Measurements from ENCODE around the gene CFL1. TPM values are rescaled to one million over a fixed set of nuclear protein-coding genes. Genes with fewer than 3 reads are reported as not detected.
"Not testable (repeated sequence)": the region's sequence is repeated elsewhere in the genome, so short reads cannot be mapped to it uniquely, and the experiment has no call there.

CFL1 gene
- total and polyA plus RNA-seq, 12 donors = 159 to 962 (median 320) TPM

- Histone ChIP-seq H3K36me3 (peaks cover 0 to 6% (median 0%) of the 10 kb centered on the region in 9 donors), H3K9me3 (no peaks in the 10 kb centered on the region), H3K27ac (peak overlapping the region; percentile 91 to 100 (median 98)), H3K4me3 (peak overlapping the region in 9 of 10 donors; percentile 66 to 98 (median 89)), H3K4me1 (peaks cover 17 to 61% (median 55%) of the 10 kb centered on the region in 9 donors), H3K27me3 (no peaks in the 10 kb centered on the region)
- ATAC-seq (no peak), DNase-seq (peak in 1 of 2 donors; percentile 18)
- intact Hi-C loops (cut with DNase I) = no loop called here
- WGBS, 2 donors = 66 to 69% methylated on average over 10 of the region's 10 CpGs
- no peak for TF ChIP-seq CTCF (IDR thresholded peaks at IDR 0.05)
These were observed 34.8 kb upstream of the CFL1 start for GRCh38 chr11:65892661-65893317.

GRCh38 chr11:65892137-65892540, 34.2 kb upstream of the CFL1 start:
- WGBS, 2 donors = 48 to 57% methylated on average over 5 of the region's 5 CpGs
- Histone ChIP-seq H3K27ac (peak overlapping the region; percentile 91 to 100 (median 98)), H3K4me3 (peak overlapping the region; percentile 66 to 98 (median 86)), H3K4me1 (peaks cover 22 to 67% (median 61%) of the 10 kb centered on the region in 9 donors)
- ATAC-seq = peak in 2 of 8 donors; percentile 0 to 1
- H3K36me3 ChIP-seq; H3K27me3 ChIP-seq; intact Hi-C loops (cut with DNase I); H3K9me3 ChIP-seq; DNase-seq: not testable (repeated sequence)
- TF ChIP-seq CTCF (IDR thresholded peaks at IDR 0.05) = peak in 2 of 9 donors; percentile 3 to 8

GRCh38 chr11:65891219-65892136, 33.5 kb upstream of the CFL1 start:
- WGBS, 2 donors = 2 to 4% methylated on average over 50 to 57 of the region's 57 CpGs
- Histone ChIP-seq H3K9me3 (no peaks in the 10 kb centered on the region), H3K27me3 (no peaks in the 10 kb centered on the region), H3K4me3 (peak overlapping the region; percentile 66 to 98 (median 86)), H3K27ac (peak overlapping the region; percentile 91 to 100 (median 98)), H3K4me1 (peaks cover 22 to 74% (median 65%) of the 10 kb centered on the region in 9 donors), H3K36me3 (peaks cover 0 to 13% (median 0%) of the 10 kb centered on the region in 9 donors)
- intact Hi-C loops (cut with DNase I) = loop anchor here in 1 of 10 donors (2.0 kb wide), 1 partner anchor 27 kb away; the partner anchor contains the start of genes C11orf68 and DRAP1
- TF ChIP-seq CTCF (IDR thresholded peaks at IDR 0.05) = peak in 8 of 9 donors; percentile 22 to 71 (median 50)
- ATAC-seq = peak; percentile 0 to 46 (median 19)
- peak; percentile 70 to 85 for DNase-seq
